HEK293T (cell line): ENCODE measurements around the gene TAB3.

Experiments
- CTCF ChIA-PET: fragments of 350-600 bp; formaldehyde crosslinking; extraction: SDS; loops from one replicate; lab custom pipeline; 2021; ENCODE audit warnings: antibody characterized with exemption, inconsistent platforms; lab: Yijun Ruan, JAX
- POLR2A ChIA-PET: fragments of 350-600 bp; formaldehyde crosslinking; extraction: SDS; loops from one replicate; lab custom pipeline; 2020; ENCODE audit warnings: antibody characterized with exemption, inconsistent platforms; lab: Yijun Ruan, JAX
- DNase-seq: peaks from one replicate; pipeline ENCODE4 v3.0.0; 2012; ENCODE audit warnings: mixed read lengths; ENCODE audit errors: extremely low spot score
- ARNT ChIP-seq: fragments of 450-650 bp; IDR thresholded peaks from 2 replicates; pipeline ENCODE4 v1.6.1; 2017; ENCODE audit warnings: mild to moderate bottlenecking
- BHLHE40 ChIP-seq: fragments of 450-650 bp; IDR thresholded peaks from 2 replicates; pipeline ENCODE4 v1.6.1; 2016; ENCODE audit warnings: mild to moderate bottlenecking, moderate library complexity, borderline replicate concordance
- CTBP1 ChIP-seq: fragments of 450-650 bp; IDR thresholded peaks from 2 replicates; pipeline ENCODE4 v1.6.1; 2016; ENCODE audit warnings: borderline replicate concordance
- ELF4 ChIP-seq: fragments of 450-650 bp; IDR thresholded peaks from 2 replicates; pipeline ENCODE4 v1.6.1; 2017; ENCODE audit warnings: antibody characterized with exemption
- FOXA1 ChIP-seq: fragments of 450-650 bp; IDR thresholded peaks from 2 replicates; pipeline ENCODE4 v1.6.1; 2016; ENCODE audit warnings: mild to moderate bottlenecking
- FOXK2 ChIP-seq: fragments of 450-650 bp; IDR thresholded peaks from 2 replicates; pipeline ENCODE4 v1.6.1; 2016; ENCODE audit warnings: mild to moderate bottlenecking
- FOXM1 ChIP-seq: fragments of 450-650 bp; IDR thresholded peaks from 2 replicates; pipeline ENCODE4 v1.6.1; 2017; ENCODE audit warnings: mild to moderate bottlenecking, borderline replicate concordance
- HDGF ChIP-seq: fragments of 450-650 bp; IDR thresholded peaks from 2 replicates; pipeline ENCODE4 v1.6.1; 2017; ENCODE audit warnings: antibody characterized with exemption, borderline replicate concordance
- L3MBTL2 ChIP-seq: fragments of 450-650 bp; conservative IDR thresholded peaks from 2 replicates; pipeline ENCODE4 v1.6.1; 2016; ENCODE audit warnings: mild to moderate bottlenecking
- LEF1 ChIP-seq: fragments of 450-650 bp; IDR thresholded peaks from 2 replicates; pipeline ENCODE4 v1.6.1; 2017; ENCODE audit warnings: mild to moderate bottlenecking, borderline replicate concordance
- NFRKB ChIP-seq: fragments of 450-650 bp; IDR thresholded peaks from 2 replicates; pipeline ENCODE4 v1.6.1; 2016; ENCODE audit warnings: mild to moderate bottlenecking, moderate library complexity
- PKNOX1 ChIP-seq: fragments of 450-650 bp; IDR thresholded peaks from 2 replicates; pipeline ENCODE4 v1.6.1; 2016
- SP1 ChIP-seq: fragments of 450-650 bp; IDR thresholded peaks from 2 replicates; pipeline ENCODE4 v1.6.1; 2017
- SUZ12 ChIP-seq: fragments of 450-650 bp; IDR thresholded peaks from 2 replicates; pipeline ENCODE4 v1.6.1; 2016; ENCODE audit warnings: mild to moderate bottlenecking
- TARDBP ChIP-seq: fragments of 450-650 bp; IDR thresholded peaks from 2 replicates; pipeline ENCODE4 v1.6.1; 2016
- ZNF384 ChIP-seq: fragments of 450-650 bp; IDR thresholded peaks from 2 replicates; pipeline ENCODE4 v1.6.1; 2016

The TAB3 gene

GRCh38 chrX:30889147-30890140 lies at the start of gene TAB3:
Gene TAB3, minus strand, starts transcription at chrX:30889254. Its CDS starts 29,666 bp downstream, at chrX:30859588.
- ChIA-PET POLR2A (interaction anchor here (0.6 to 1.5 kb wide), 3 partner anchors 10 to 154 kb away, joined by 3 to 4 read pairs (median 3); no protein-coding TSS in a partner anchor), CTCF (interaction anchor here (0.5 to 0.7 kb wide), 3 partner anchors 13 to 1642 kb away, joined by 3 to 5 read pairs (median 3); no protein-coding TSS in a partner anchor)
- peak; percentile 88 for DNase-seq
- TF ChIP-seq NFRKB (no peak), ELF4 (peak; percentile 27; the same call in 1 of the 2 replicates)

- no peak for TF ChIP-seq TARDBP
- TF ChIP-seq ARNT, result no peak
- no peak for TF ChIP-seq CTBP1
- no peak for TF ChIP-seq ELF4
- TF ChIP-seq FOXK2, result no peak
- no peak for TF ChIP-seq PKNOX1
- no peak for TF ChIP-seq SP1
- no peak for TF ChIP-seq L3MBTL2
- no peak for TF ChIP-seq FOXM1
- no peak for TF ChIP-seq LEF1
- no peak for TF ChIP-seq BHLHE40
- TF ChIP-seq NFRKB, result no peak
- no peak for TF ChIP-seq HDGF
- no peak for TF ChIP-seq SUZ12
- TF ChIP-seq ZNF384, result no peak
- ChIA-PET CTCF (interaction anchor here (0.5 kb wide), 1 partner anchor 33 kb away, joined by 3 read pairs; no protein-coding TSS in a partner anchor), POLR2A (no interaction called here)
- no peak for DNase-seq
Measured at GRCh38 chrX:30938295-30938694, 49.2 kb upstream of the TAB3 start.

GRCh38 chrX:30935985-30936384 lies 46.9 kb upstream of the TAB3 start:
- peak; percentile 56 for DNase-seq
- ChIA-PET CTCF (interaction anchor here (0.6 kb wide), 1 partner anchor 20 kb away, joined by 3 read pairs; no protein-coding TSS in a partner anchor), POLR2A (no interaction called here)
- no peak for TF ChIP-seq FOXM1
- no peak for TF ChIP-seq PKNOX1
- no peak for TF ChIP-seq CTBP1
- no peak for TF ChIP-seq SP1
- no peak for TF ChIP-seq ELF4
- no peak for TF ChIP-seq L3MBTL2
- no peak for TF ChIP-seq FOXA1
- no peak for TF ChIP-seq LEF1
- no peak for TF ChIP-seq FOXK2
- no peak for TF ChIP-seq BHLHE40

GRCh38 chrX:30931920-30932319 lies 42.9 kb upstream of the TAB3 start:
- CTCF ChIA-PET, result interaction anchor here (1.0 kb wide), 1 partner anchor 106 kb away, joined by 3 read pairs; no protein-coding TSS in a partner anchor
- POLR2A ChIA-PET, result no interaction called here
- no peak for DNase-seq
- TF ChIP-seq FOXM1 (no peak), SUZ12 (no peak)

GRCh38 chrX:30930679-30931078 lies 41.6 kb upstream of the TAB3 start:
- no peak for TF ChIP-seq LEF1
- TF ChIP-seq ARNT, result no peak
- no peak for TF ChIP-seq SP1
- CTCF ChIA-PET, result no interaction called here
- DNase-seq, result no peak
- POLR2A ChIA-PET, result no interaction called here

GRCh38 chrX:30930143-30930542 lies 41.1 kb upstream of the TAB3 start:
- TF ChIP-seq ELF4 (no peak), NFRKB (no peak), FOXK2 (no peak), BHLHE40 (no peak), FOXA1 (no peak), CTBP1 (no peak), SP1 (no peak), ARNT (no peak), SUZ12 (no peak), TARDBP (no peak), HDGF (no peak), PKNOX1 (no peak), L3MBTL2 (no peak)
- POLR2A ChIA-PET, result no interaction called here
- CTCF ChIA-PET, result no interaction called here
- no peak for DNase-seq
